MCF 10A (cell line): ENCODE measurements around the gene CASKIN1. TPM values are rescaled to one million over a fixed set of nuclear protein-coding genes. Genes with fewer than 3 reads are reported as not detected.

Experiments
- BruUV-seq: library from RNA; stranded (reverse); fragments of 400-500 nt; replicated peaks from 2 replicates; lab custom pipeline; 2021; lab: Mats Ljungman, UMichigan
- CTCF ChIA-PET: fragments of 300-600 bp; sonication (Branson Sonifier 250); formaldehyde crosslinking; extraction: SDS; loops from one replicate; lab custom pipeline; 2021; ENCODE audit warnings: antibody characterized with exemption, inconsistent platforms; lab: Yijun Ruan, JAX
- POLR2A ChIA-PET: fragments of 300-600, 350-650 bp; sonication (Branson Sonifier 250); formaldehyde crosslinking; extraction: SDS; loops from one replicate; lab custom pipeline; 2020; ENCODE audit warnings: antibody characterized with exemption, inconsistent platforms; lab: Yijun Ruan, JAX
- DNase-seq: peaks from one replicate; pipeline ENCODE4 v3.0.0-alpha.2; 2018; ENCODE audit not compliant: unreplicated experiment
- H3K27ac Mint-ChIP-seq: one replicate; pipeline ENCODE4 v1.8.0; 2022; ENCODE audit warnings: mild to moderate bottlenecking, low read depth, mixed read lengths; ENCODE audit not compliant: unreplicated experiment
- H3K27me3 Mint-ChIP-seq: one replicate; pipeline ENCODE4 v1.8.0; 2022; ENCODE audit warnings: mixed read lengths; ENCODE audit not compliant: insufficient read depth, unreplicated experiment
- H3K36me3 Mint-ChIP-seq: one replicate; pipeline ENCODE4 v1.8.0; 2022; ENCODE audit warnings: mild to moderate bottlenecking, moderate library complexity, mixed read lengths; ENCODE audit not compliant: insufficient read depth, unreplicated experiment
- H3K4me1 Mint-ChIP-seq: one replicate; pipeline ENCODE4 v1.8.0; 2022; ENCODE audit warnings: mixed read lengths; ENCODE audit not compliant: insufficient read depth, unreplicated experiment
- H3K4me3 Mint-ChIP-seq: one replicate; pipeline ENCODE4 v1.8.0; 2022; ENCODE audit warnings: mild to moderate bottlenecking, moderate library complexity, mixed read lengths; ENCODE audit not compliant: unreplicated experiment
- H3K9me3 Mint-ChIP-seq: one replicate; pipeline ENCODE4 v1.8.0; 2022; ENCODE audit warnings: mixed read lengths; ENCODE audit not compliant: unreplicated experiment
- CTCF ChIP-seq: fragments of 200-600 bp; IDR thresholded peaks from one replicate; pipeline ENCODE4 v1.8.0; 2022; ENCODE audit warnings: antibody characterized with exemption, mild to moderate bottlenecking; ENCODE audit not compliant: unreplicated experiment
- intact Hi-C: fragments of 100-400 bp; cut with micrococcal nuclease; formaldehyde crosslinking; loops from 2 replicates; pipeline ENCODE4 v1.14.1; 2022
- total RNA-seq: library from RNA; stranded (reverse); gene quantifications from 2 replicates; pipeline ENCODE4 v1.2.3, GENCODE V29; 2022

CASKIN1 gene
- total RNA-seq, 1 experiment from 2014 or later = 0.14 TPM

- H3K4me3 Mint-ChIP-seq = no peak overlapping the region
- no peak overlapping the region for H3K27ac Mint-ChIP-seq
- peaks cover 5% of the 10 kb centered on the region for H3K4me1 Mint-ChIP-seq
- intact Hi-C loops = no loop called here
- H3K36me3 Mint-ChIP-seq = peaks cover 71% of the 10 kb centered on the region
- BruUV-seq = no TSS peak
- no peaks in the 10 kb centered on the region for H3K9me3 Mint-ChIP-seq
- DNase-seq = no peak
- TF ChIP-seq CTCF = no peak
- CTCF ChIA-PET = interaction anchor here (0.5 to 0.6 kb wide), 2 partner anchors 99 to 279 kb away, joined by 3 read pairs; no protein-coding TSS in a partner anchor
- H3K27me3 Mint-ChIP-seq = no peaks in the 10 kb centered on the region
- POLR2A ChIA-PET = interaction anchor here (0.7 to 1.6 kb wide), 4 partner anchors 9 to 255 kb away, joined by 3 to 15 read pairs (median 3); partner anchors contain the start of genes ECI1 and GFER
Measured at GRCh38 chr16:2238838-2239675, 42.7 kb upstream of the CASKIN1 start.

GRCh38 chr16:2238150-2238837 lies 41.9 kb upstream of the CASKIN1 start:
- DNase-seq = no peak
- H3K4me3 Mint-ChIP-seq = no peak overlapping the region
- H3K27ac Mint-ChIP-seq = no peak overlapping the region
- H3K27me3 Mint-ChIP-seq = no peaks in the 10 kb centered on the region
- POLR2A ChIA-PET = interaction anchor here (0.7 to 1.6 kb wide), 3 partner anchors 10 to 254 kb away, joined by 3 to 15 read pairs (median 3); partner anchors contain the start of genes ECI1 and GFER
- TF ChIP-seq CTCF = no peak
- CTCF ChIA-PET = interaction anchor here (0.5 kb wide), 1 partner anchor 98 kb away, joined by 3 read pairs; no protein-coding TSS in a partner anchor
- H3K36me3 Mint-ChIP-seq = peaks cover 71% of the 10 kb centered on the region
- intact Hi-C loops = no loop called here
- peaks cover 5% of the 10 kb centered on the region for H3K4me1 Mint-ChIP-seq
- H3K9me3 Mint-ChIP-seq = no peaks in the 10 kb centered on the region
- no TSS peak for BruUV-seq

GRCh38 chr16:2237493-2238149 lies 41.2 kb upstream of the CASKIN1 start:
- Mint-ChIP-seq H3K27ac (no peak overlapping the region), H3K36me3 (peaks cover 71% of the 10 kb centered on the region), H3K4me1 (peaks cover 5% of the 10 kb centered on the region), H3K27me3 (no peaks in the 10 kb centered on the region), H3K4me3 (no peak overlapping the region), H3K9me3 (no peaks in the 10 kb centered on the region)
- intact Hi-C loops = no loop called here
- no peak for DNase-seq
- no peak for TF ChIP-seq CTCF
- ChIA-PET POLR2A (interaction anchor here (1.0 to 1.6 kb wide), 2 partner anchors 13 to 14 kb away, joined by 4 to 15 read pairs; partner anchors contain the start of gene ECI1), CTCF (interaction anchor here (0.5 kb wide), 1 partner anchor 17 kb away, joined by 3 read pairs; no protein-coding TSS in a partner anchor)
- no TSS peak for BruUV-seq
